ENCODE data around the gene WHRN. TPM values are rescaled to one million over a fixed set of nuclear protein-coding genes. Genes with fewer than 3 reads are reported as not detected.

The WHRN gene
- polyA plus RNA-seq, 1 donor from 2014 or later, result 2.5 TPM

DNA sequence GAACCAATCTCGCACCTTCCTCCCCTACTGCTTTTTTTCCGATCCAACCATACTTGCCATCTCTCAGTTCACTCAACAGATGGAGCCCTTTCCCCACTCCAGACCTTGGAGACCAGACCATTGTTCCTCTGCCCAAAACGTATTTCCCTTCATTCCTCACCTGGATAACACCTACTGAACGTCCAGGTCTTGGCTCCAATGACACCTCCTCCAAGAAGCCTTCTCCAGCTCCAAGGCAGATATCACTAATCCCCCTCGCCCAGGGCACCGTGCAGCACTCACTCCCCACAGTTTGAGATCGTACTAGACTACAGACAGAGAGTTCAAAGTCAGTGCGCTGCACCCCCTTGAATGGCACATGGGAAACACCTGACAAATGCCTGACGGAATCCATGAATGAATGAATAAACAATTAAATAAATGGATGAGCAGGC is 70.4 kb downstream of the WHRN start:
- Histone ChIP-seq H3K9me3 (ENCODE audit: low read length) (no peaks in the 10 kb centered on the region), H3K9ac (ENCODE audit: low read length) (peak overlapping the region; percentile 19), H3K79me2 (replicated peaks; ENCODE audit: insufficient read depth, low read length) (no peaks in the 10 kb centered on the region), H3K9me2 (ENCODE audit: insufficient read depth, low read length) (no peaks in the 10 kb centered on the region), H3K36me3 (ENCODE audit: insufficient read depth, low read length) (no peaks in the 10 kb centered on the region), H3K4me3 (ENCODE audit: low read length) (no peak overlapping the region), H3K27ac (ENCODE audit: low read length) (no peak overlapping the region), H3K4me2 (ENCODE audit: low read length) (no peak overlapping the region), H3F3A (ENCODE audit: insufficient read depth, low read length, poor library complexity, severe bottlenecking) (no peaks in the 10 kb centered on the region), H2AFZ (ENCODE audit: low read depth, low read length) (peak overlapping the region; percentile 63), H4K20me1 (ENCODE audit: insufficient read depth) (no peaks in the 10 kb centered on the region), H3K27me3 (ENCODE audit: insufficient read depth, low read depth, low read length) (no peaks in the 10 kb centered on the region)
- TF ChIP-seq, protein P1, sequence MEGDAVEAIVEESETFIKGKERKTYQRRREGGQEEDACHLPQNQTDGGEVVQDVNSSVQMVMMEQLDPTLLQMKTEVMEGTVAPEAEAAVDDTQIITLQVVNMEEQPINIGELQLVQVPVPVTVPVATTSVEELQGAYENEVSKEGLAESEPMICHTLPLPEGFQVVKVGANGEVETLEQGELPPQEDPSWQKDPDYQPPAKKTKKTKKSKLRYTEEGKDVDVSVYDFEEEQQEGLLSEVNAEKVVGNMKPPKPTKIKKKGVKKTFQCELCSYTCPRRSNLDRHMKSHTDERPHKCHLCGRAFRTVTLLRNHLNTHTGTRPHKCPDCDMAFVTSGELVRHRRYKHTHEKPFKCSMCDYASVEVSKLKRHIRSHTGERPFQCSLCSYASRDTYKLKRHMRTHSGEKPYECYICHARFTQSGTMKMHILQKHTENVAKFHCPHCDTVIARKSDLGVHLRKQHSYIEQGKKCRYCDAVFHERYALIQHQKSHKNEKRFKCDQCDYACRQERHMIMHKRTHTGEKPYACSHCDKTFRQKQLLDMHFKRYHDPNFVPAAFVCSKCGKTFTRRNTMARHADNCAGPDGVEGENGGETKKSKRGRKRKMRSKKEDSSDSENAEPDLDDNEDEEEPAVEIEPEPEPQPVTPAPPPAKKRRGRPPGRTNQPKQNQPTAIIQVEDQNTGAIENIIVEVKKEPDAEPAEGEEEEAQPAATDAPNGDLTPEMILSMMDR (IDR thresholded peaks at IDR 0.05; ENCODE audit: poor library complexity, severe bottlenecking), result peak; percentile 90
- TF ChIP-seq, protein P2, sequence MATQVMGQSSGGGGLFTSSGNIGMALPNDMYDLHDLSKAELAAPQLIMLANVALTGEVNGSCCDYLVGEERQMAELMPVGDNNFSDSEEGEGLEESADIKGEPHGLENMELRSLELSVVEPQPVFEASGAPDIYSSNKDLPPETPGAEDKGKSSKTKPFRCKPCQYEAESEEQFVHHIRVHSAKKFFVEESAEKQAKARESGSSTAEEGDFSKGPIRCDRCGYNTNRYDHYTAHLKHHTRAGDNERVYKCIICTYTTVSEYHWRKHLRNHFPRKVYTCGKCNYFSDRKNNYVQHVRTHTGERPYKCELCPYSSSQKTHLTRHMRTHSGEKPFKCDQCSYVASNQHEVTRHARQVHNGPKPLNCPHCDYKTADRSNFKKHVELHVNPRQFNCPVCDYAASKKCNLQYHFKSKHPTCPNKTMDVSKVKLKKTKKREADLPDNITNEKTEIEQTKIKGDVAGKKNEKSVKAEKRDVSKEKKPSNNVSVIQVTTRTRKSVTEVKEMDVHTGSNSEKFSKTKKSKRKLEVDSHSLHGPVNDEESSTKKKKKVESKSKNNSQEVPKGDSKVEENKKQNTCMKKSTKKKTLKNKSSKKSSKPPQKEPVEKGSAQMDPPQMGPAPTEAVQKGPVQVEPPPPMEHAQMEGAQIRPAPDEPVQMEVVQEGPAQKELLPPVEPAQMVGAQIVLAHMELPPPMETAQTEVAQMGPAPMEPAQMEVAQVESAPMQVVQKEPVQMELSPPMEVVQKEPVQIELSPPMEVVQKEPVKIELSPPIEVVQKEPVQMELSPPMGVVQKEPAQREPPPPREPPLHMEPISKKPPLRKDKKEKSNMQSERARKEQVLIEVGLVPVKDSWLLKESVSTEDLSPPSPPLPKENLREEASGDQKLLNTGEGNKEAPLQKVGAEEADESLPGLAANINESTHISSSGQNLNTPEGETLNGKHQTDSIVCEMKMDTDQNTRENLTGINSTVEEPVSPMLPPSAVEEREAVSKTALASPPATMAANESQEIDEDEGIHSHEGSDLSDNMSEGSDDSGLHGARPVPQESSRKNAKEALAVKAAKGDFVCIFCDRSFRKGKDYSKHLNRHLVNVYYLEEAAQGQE (IDR thresholded peaks at IDR 0.05; ENCODE audit: borderline replicate concordance), result no peak
- TF ChIP-seq RAD21 (conservative IDR thresholded peaks at IDR 0.05) (peak; percentile 94), SMC3 (conservative IDR thresholded peaks at IDR 0.05; ENCODE audit: poor library complexity) (peak; percentile 96), POLR2AphosphoS5 (IDR thresholded peaks at IDR 0.05) (no peak)

DNA sequence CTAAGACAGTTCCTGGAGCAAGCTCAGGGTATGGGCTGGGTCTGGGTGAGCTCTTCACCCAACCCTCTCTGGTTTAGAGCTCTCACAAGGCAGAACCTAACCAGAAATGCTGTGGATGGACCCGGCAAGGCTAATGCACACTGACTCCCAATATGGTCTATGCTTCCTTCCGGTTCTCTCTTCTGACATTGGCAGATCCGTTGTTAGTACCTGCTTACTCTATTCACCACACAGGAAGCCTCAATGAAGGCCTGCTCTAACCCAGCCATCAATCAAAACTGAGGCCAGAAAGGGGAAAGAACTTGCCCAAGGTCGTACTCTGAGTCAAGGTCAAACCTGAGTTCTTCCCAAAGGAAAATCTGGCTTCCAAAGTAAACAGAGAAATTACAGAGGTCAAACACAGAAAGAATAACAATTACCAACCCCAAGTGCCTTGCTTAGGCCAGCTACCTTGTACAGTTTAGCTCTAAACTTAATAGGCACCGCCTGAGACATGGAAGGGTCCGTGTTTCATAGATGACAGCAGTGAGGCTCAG is 71.5 kb downstream of the WHRN start:
- no peaks in the 10 kb centered on the region for H3K9me3 ChIP-seq (ENCODE audit: low read length)
- H3K9me2 ChIP-seq (ENCODE audit: insufficient read depth, low read length), result no peaks in the 10 kb centered on the region
- no peak overlapping the region for H2AFZ ChIP-seq (ENCODE audit: low read depth, low read length)
- no peak overlapping the region for H3K4me3 ChIP-seq (ENCODE audit: low read length)
- no peak overlapping the region for H3K27ac ChIP-seq (ENCODE audit: low read length)
- no peaks in the 10 kb centered on the region for H3K79me2 ChIP-seq (replicated peaks; ENCODE audit: insufficient read depth, low read length)
- no peaks in the 10 kb centered on the region for H3F3A ChIP-seq (ENCODE audit: insufficient read depth, low read length, poor library complexity, severe bottlenecking)
- H3K36me3 ChIP-seq (ENCODE audit: insufficient read depth, low read length), result no peaks in the 10 kb centered on the region
- H4K20me1 ChIP-seq (ENCODE audit: insufficient read depth), result no peaks in the 10 kb centered on the region
- no peak overlapping the region for H3K9ac ChIP-seq (ENCODE audit: low read length)
- H3K4me2 ChIP-seq (ENCODE audit: low read length), result no peak overlapping the region
- H3K27me3 ChIP-seq (ENCODE audit: insufficient read depth, low read depth, low read length), result no peaks in the 10 kb centered on the region
- TF ChIP-seq EZH2 (IDR thresholded peaks at IDR 0.05; ENCODE audit: borderline replicate concordance, insufficient read depth, low read length, poor library complexity, severe bottlenecking) (no peak), MXI1 (conservative IDR thresholded peaks at IDR 0.05; ENCODE audit: poor library complexity, severe bottlenecking) (no peak), TAF1 (IDR thresholded peaks at IDR 0.05; ENCODE audit: low read depth) (no peak), POLR2AphosphoS5 (IDR thresholded peaks at IDR 0.05) (no peak), SMC3 (conservative IDR thresholded peaks at IDR 0.05; ENCODE audit: poor library complexity) (no peak), RAD21 (conservative IDR thresholded peaks at IDR 0.05) (no peak), EP300 (conservative IDR thresholded peaks at IDR 0.05; ENCODE audit: poor library complexity, severe bottlenecking) (no peak)
- TF ChIP-seq, protein P2 (IDR thresholded peaks at IDR 0.05; ENCODE audit: borderline replicate concordance), result no peak
- TF ChIP-seq, protein P1 (IDR thresholded peaks at IDR 0.05; ENCODE audit: poor library complexity, severe bottlenecking), result no peak

All from neural cell (in vitro differentiated cells).